Muscle layer of duodenum (tissue), 2 donors: ENCODE results near the gene ZNF487.
"Not testable (repeated sequence)": the region's sequence is repeated elsewhere in the genome, so short reads cannot be mapped to it uniquely, and the experiment has no call there.

Experiments used
- H3K27ac ChIP-seq: one replicate; pipeline ENCODE4 v1.7.0; 2013; ENCODE audit warnings: mild to moderate bottlenecking, low read length
- H3K27me3 ChIP-seq: one replicate; pipeline ENCODE4 v1.7.0; 2013; ENCODE audit warnings: low read depth, mild to moderate bottlenecking, control low read depth, low read length
- H3K36me3 ChIP-seq, 2 donors: one replicate each; pipeline ENCODE4 v1.7.0; 2013; ENCODE audit warnings: low read length in 2 of 2, control low read depth in 1 of 2, mild to moderate bottlenecking in 1 of 2; ENCODE audit not compliant: insufficient read depth in 2 of 2, control insufficient read depth in 1 of 2
- H3K4me1 ChIP-seq, 2 donors: one replicate each; pipeline ENCODE4 v1.7.0; 2013; ENCODE audit warnings: low read length in 2 of 2, mild to moderate bottlenecking in 2 of 2, control low read depth in 1 of 2, moderate library complexity in 1 of 2; ENCODE audit not compliant: insufficient read depth in 2 of 2, control insufficient read depth in 1 of 2
- H3K4me3 ChIP-seq, 2 donors: one replicate each; pipeline ENCODE4 v1.7.0; 2013; ENCODE audit warnings: low read length in 2 of 2, low read depth in 1 of 2, mild to moderate bottlenecking in 1 of 2
- H3K9me3 ChIP-seq, 2 donors: one replicate each; pipeline ENCODE4 v1.7.0; 2013; ENCODE audit warnings: low read length in 2 of 2, control low read depth in 1 of 2, mild to moderate bottlenecking in 1 of 2; ENCODE audit not compliant: control insufficient read depth in 1 of 2
- donor health status: healthy.

The ZNF487 gene

GRCh38 chr10:43421201-43421507 is 15.8 kb upstream of the ZNF487 start:
- Histone ChIP-seq H3K27ac (peak overlapping the region; percentile 97), H3K9me3 (no peaks in the 10 kb centered on the region), H3K4me1 (peaks cover 0 to 6% of the 10 kb centered on the region in 2 donors), H3K36me3 (no peaks in the 10 kb centered on the region), H3K27me3 (no peaks in the 10 kb centered on the region), H3K4me3 (peak overlapping the region; percentile 63 to 69)

GRCh38 chr10:43421519-43421918 is 15.4 kb upstream of the ZNF487 start:
- Histone ChIP-seq H3K27me3 (no peaks in the 10 kb centered on the region), H3K27ac (peak overlapping the region; percentile 97), H3K9me3 (no peaks in the 10 kb centered on the region), H3K4me1 (peaks cover 0 to 6% of the 10 kb centered on the region in 2 donors), H3K36me3 (no peaks in the 10 kb centered on the region), H3K4me3 (no peak overlapping the region)

- peak overlapping the region; percentile 97 for H3K27ac ChIP-seq
- H3K9me3 ChIP-seq, H3K4me3 ChIP-seq, H3K36me3 ChIP-seq, H3K4me1 ChIP-seq, H3K27me3 ChIP-seq: not testable (repeated sequence)
These were observed 15.0 kb upstream of the ZNF487 start for GRCh38 chr10:43421944-43422343.

GRCh38 chr10:43424416-43424815 is 12.5 kb upstream of the ZNF487 start:
- H3K27ac ChIP-seq: no peak overlapping the region
- H3K9me3 ChIP-seq: no peaks in the 10 kb centered on the region
- H3K27me3 ChIP-seq: no peaks in the 10 kb centered on the region
- peaks cover 0 to 3% of the 10 kb centered on the region in 2 donors for H3K4me1 ChIP-seq
- H3K4me3 ChIP-seq: no peak overlapping the region
- H3K36me3 ChIP-seq: no peaks in the 10 kb centered on the region

- not testable (repeated sequence) for H3K27ac ChIP-seq, H3K27me3 ChIP-seq, H3K9me3 ChIP-seq, H3K36me3 ChIP-seq, H3K4me1 ChIP-seq, H3K4me3 ChIP-seq
These were observed 10.4 kb upstream of the ZNF487 start for GRCh38 chr10:43426476-43426875.

GRCh38 chr10:43427166-43427825 is 9.6 kb upstream of the ZNF487 start:
- Histone ChIP-seq H3K27me3 (no peaks in the 10 kb centered on the region), H3K4me3 (no peak overlapping the region), H3K27ac (no peak overlapping the region), H3K4me1 (no peaks in the 10 kb centered on the region), H3K9me3 (no peaks in the 10 kb centered on the region), H3K36me3 (no peaks in the 10 kb centered on the region)

- Histone ChIP-seq H3K36me3 (no peaks in the 10 kb centered on the region), H3K4me3 (no peak overlapping the region), H3K27me3 (no peaks in the 10 kb centered on the region), H3K9me3 (no peaks in the 10 kb centered on the region), H3K27ac (no peak overlapping the region), H3K4me1 (no peaks in the 10 kb centered on the region)
These were observed 5.8 kb upstream of the ZNF487 start for GRCh38 chr10:43430926-43431663.

- Histone ChIP-seq H3K9me3 (no peaks in the 10 kb centered on the region), H3K27ac (peak overlapping the region; percentile 99), H3K36me3 (peaks cover 0 to 8% of the 10 kb centered on the region in 2 donors), H3K27me3 (no peaks in the 10 kb centered on the region), H3K4me1 (peaks cover 0 to 2% of the 10 kb centered on the region in 2 donors), H3K4me3 (peak overlapping the region; percentile 87 to 94)
These were observed 395 bp downstream of the ZNF487 start for GRCh38 chr10:43437141-43437870.

- H3K27me3 ChIP-seq: no peaks in the 10 kb centered on the region
- no peak overlapping the region for H3K27ac ChIP-seq
- H3K4me3 ChIP-seq: no peak overlapping the region
- peaks cover 0 to 8% of the 10 kb centered on the region in 2 donors for H3K36me3 ChIP-seq
- H3K4me1 ChIP-seq: peaks cover 0 to 2% of the 10 kb centered on the region in 2 donors
- no peaks in the 10 kb centered on the region for H3K9me3 ChIP-seq
These were observed 3.7 kb downstream of the ZNF487 start for GRCh38 chr10:43440463-43441134.

- H3K9me3 ChIP-seq: no peaks in the 10 kb centered on the region
- H3K4me1 ChIP-seq: no peaks in the 10 kb centered on the region
- H3K4me3 ChIP-seq: no peak overlapping the region
- H3K27me3 ChIP-seq: no peaks in the 10 kb centered on the region
- H3K36me3 ChIP-seq: no peaks in the 10 kb centered on the region
- no peak overlapping the region for H3K27ac ChIP-seq
These were observed 7.4 kb downstream of the ZNF487 start for GRCh38 chr10:43444323-43444722.

- Histone ChIP-seq H3K4me3 (no peak overlapping the region), H3K36me3 (no peaks in the 10 kb centered on the region), H3K27me3 (no peaks in the 10 kb centered on the region), H3K9me3 (no peaks in the 10 kb centered on the region), H3K4me1 (no peaks in the 10 kb centered on the region), H3K27ac (no peak overlapping the region)
These were observed 8.1 kb downstream of the ZNF487 start for GRCh38 chr10:43444897-43445466.
